PFSK-1 (cell line): Measurements from ENCODE around the gene MAP2K6.

Experiments used
- POLR2AphosphoS5 ChIP-seq: IDR thresholded peaks from 2 replicates; pipeline ENCODE4 v1.6.1; 2012; ENCODE audit warnings: low read depth, mild to moderate bottlenecking, control low read depth, low read length, moderate library complexity
- REST ChIP-seq, 2 experiments: IDR thresholded peaks; 2 replicates each; pipeline versions ENCODE4 v1.6.1 to v1.8.0; 2011 to 2012; ENCODE audit warnings: low read depth in 2 of 2, low read length in 2 of 2, control low read depth in 1 of 2, inconsistent platforms in 1 of 2, mild to moderate bottlenecking in 1 of 2, moderate library complexity in 1 of 2; ENCODE audit not compliant: insufficient read depth in 1 of 2
- SIN3A ChIP-seq: IDR thresholded peaks from 2 replicates; pipeline ENCODE4 v1.6.1; 2012; ENCODE audit warnings: mild to moderate bottlenecking, low read length, moderate library complexity, borderline replicate concordance; ENCODE audit not compliant: insufficient read depth
- TAF1 ChIP-seq: IDR thresholded peaks from 2 replicates; pipeline ENCODE4 v1.6.1; 2012; ENCODE audit warnings: low read length, control low read depth, borderline replicate concordance; ENCODE audit not compliant: insufficient read depth

GRCh38 chr17:69457603-69458002 is 43.1 kb downstream of the MAP2K6 start:
- no peak for TF ChIP-seq POLR2AphosphoS5
- TF ChIP-seq SIN3A = no peak
- TF ChIP-seq TAF1 = no peak
- TF ChIP-seq REST (IDR thresholded peaks at IDR 0.05; ENCODE audit: insufficient read depth in 1 of 2, low read depth in 2 of 2, low read length in 2 of 2) = no peak
